H9 (cell line): ENCODE results near the gene CCDC30. TPM values are rescaled to one million over a fixed set of nuclear protein-coding genes. Genes with fewer than 3 reads are reported as not detected.

Experiments
- DNase-seq: peaks from one replicate; pipeline ENCODE4 v3.0.0-alpha.2; 2017
- H2AFZ ChIP-seq: one replicate; pipeline ENCODE4 v1.6.1; 2013; ENCODE audit warnings: mild to moderate bottlenecking, low read length, control low read depth, moderate library complexity
- H2AK5ac ChIP-seq: 2 replicates; pipeline ENCODE4 v1.6.1; 2013; ENCODE audit warnings: low read length, control low read depth, mixed read lengths; ENCODE audit not compliant: insufficient read length
- H2BK120ac ChIP-seq: one replicate; pipeline ENCODE4 v1.6.1; 2013; ENCODE audit warnings: low read depth, mild to moderate bottlenecking, low read length, control low read depth, inconsistent platforms; ENCODE audit not compliant: poor library complexity, severe bottlenecking
- H2BK12ac ChIP-seq: 2 replicates; pipeline ENCODE4 v1.6.1; 2013; ENCODE audit warnings: low read length, control low read depth, mixed read lengths, low read depth; ENCODE audit not compliant: insufficient read length
- H2BK15ac ChIP-seq: 2 replicates; pipeline ENCODE4 v1.6.1; 2013; ENCODE audit warnings: low read depth, low read length, control low read depth
- H2BK20ac ChIP-seq: one replicate; pipeline ENCODE4 v1.6.1; 2013; ENCODE audit warnings: low read depth, mild to moderate bottlenecking, low read length, control low read depth, inconsistent platforms; ENCODE audit not compliant: poor library complexity, severe bottlenecking
- H2BK5ac ChIP-seq: 2 replicates; pipeline ENCODE4 v1.6.1; 2013; ENCODE audit warnings: low read length, control low read depth, mixed read lengths; ENCODE audit not compliant: insufficient read length
- H3K14ac ChIP-seq: 2 replicates; pipeline ENCODE4 v1.6.1; 2013; ENCODE audit warnings: low read length, control low read depth; ENCODE audit not compliant: insufficient read depth
- H3K18ac ChIP-seq: 2 replicates; pipeline ENCODE4 v1.6.1; 2013; ENCODE audit warnings: low read depth, mild to moderate bottlenecking, mixed read lengths, low read length, control low read depth; ENCODE audit not compliant: insufficient read length
- H3K23ac ChIP-seq: 2 replicates; pipeline ENCODE4 v1.6.1; 2013; ENCODE audit warnings: low read length, control low read depth, mixed read lengths, low read depth; ENCODE audit not compliant: insufficient read length
- H3K23me2 ChIP-seq: 2 replicates; pipeline ENCODE4 v1.6.1; 2013; ENCODE audit warnings: low read depth, mild to moderate bottlenecking, mixed read lengths, low read length, control low read depth; ENCODE audit not compliant: insufficient read length, poor library complexity, severe bottlenecking
- H3K27ac ChIP-seq: 2 replicates; pipeline ENCODE4 v1.5.1; 2013; ENCODE audit warnings: low read length, control low read depth, mixed read lengths, low read depth; ENCODE audit not compliant: insufficient read length
- H3K27me3 ChIP-seq: 2 replicates; pipeline ENCODE4 v1.6.1; 2013; ENCODE audit warnings: low read length, control low read depth, inconsistent platforms; ENCODE audit not compliant: insufficient read depth
- H3K4ac ChIP-seq: 2 replicates; pipeline ENCODE4 v1.6.1; 2013; ENCODE audit warnings: low read depth, mild to moderate bottlenecking, control low read depth, inconsistent platforms, low read length, moderate library complexity
- H3K4me1 ChIP-seq: 2 replicates; pipeline ENCODE4 v1.6.1; 2013; ENCODE audit warnings: low read length, control low read depth, inconsistent platforms; ENCODE audit not compliant: insufficient read depth
- H3K4me2 ChIP-seq: 2 replicates; pipeline ENCODE4 v1.6.1; 2013; ENCODE audit warnings: low read length, control low read depth, mixed read lengths; ENCODE audit not compliant: insufficient read length, insufficient read depth
- H3K56ac ChIP-seq: 2 replicates; pipeline ENCODE4 v1.6.1; 2013; ENCODE audit warnings: low read depth, mild to moderate bottlenecking, mixed read lengths, low read length, control low read depth; ENCODE audit not compliant: insufficient read length
- H3K79me1 ChIP-seq: 2 replicates; pipeline ENCODE4 v1.6.1; 2013; ENCODE audit warnings: low read depth, mild to moderate bottlenecking, moderate library complexity, low read length, control low read depth, inconsistent platforms; ENCODE audit not compliant: insufficient read depth, poor library complexity, severe bottlenecking
- H3K79me2 ChIP-seq: 2 replicates; pipeline ENCODE4 v1.6.1; 2013; ENCODE audit warnings: low read length, control low read depth, inconsistent platforms; ENCODE audit not compliant: insufficient read depth
- H3K9ac ChIP-seq: 2 replicates; pipeline ENCODE4 v1.6.1; 2013; ENCODE audit warnings: low read length, control low read depth, mixed read lengths; ENCODE audit not compliant: insufficient read length; ENCODE audit errors: extremely low read depth
- H3K9me3 ChIP-seq: one replicate; pipeline ENCODE4 v1.6.1; 2013; ENCODE audit warnings: low read depth, low read length, inconsistent platforms; ENCODE audit not compliant: control insufficient read depth
- H3T11ph ChIP-seq: one replicate; pipeline ENCODE4 v1.6.1; 2013; ENCODE audit warnings: mild to moderate bottlenecking, low read length, control low read depth, inconsistent platforms
- H4K20me1 ChIP-seq: one replicate; pipeline ENCODE4 v1.6.1; 2013; ENCODE audit not compliant: control insufficient read depth, insufficient read length, insufficient read depth
- H4K5ac ChIP-seq: 2 replicates; pipeline ENCODE4 v1.6.1; 2013; ENCODE audit warnings: low read depth, mild to moderate bottlenecking, mixed read lengths, low read length, control low read depth; ENCODE audit not compliant: insufficient read length
- H4K8ac ChIP-seq: replicated peaks from 2 replicates; pipeline ENCODE4 v1.6.1; 2013; ENCODE audit warnings: low read length, control low read depth, mixed read lengths, low read depth; ENCODE audit not compliant: insufficient read length
- H4K91ac ChIP-seq: 2 replicates; pipeline ENCODE4 v1.6.1; 2013; ENCODE audit warnings: low read depth, mild to moderate bottlenecking, moderate library complexity, mixed read lengths, low read length, control low read depth; ENCODE audit not compliant: insufficient read length
- H3K27ac Mint-ChIP-seq, 3 experiments: 2 replicates in 2 of 3; 3 replicates in 1 of 3; pipeline ENCODE4 v1.8.0; 2020 to 2021; ENCODE audit warnings: mixed read lengths in 3 of 3, mild to moderate bottlenecking in 1 of 3, moderate library complexity in 1 of 3
- H3K27me3 Mint-ChIP-seq: 2 replicates; pipeline ENCODE4 v1.8.0; 2021; ENCODE audit warnings: low read depth, mild to moderate bottlenecking, moderate library complexity, mixed read lengths
- H3K36me3 Mint-ChIP-seq, 3 experiments: 2 replicates in 2 of 3; 3 replicates in 1 of 3; pipeline ENCODE4 v1.8.0; 2020 to 2021; ENCODE audit warnings: low read depth in 3 of 3, mixed read lengths in 3 of 3; ENCODE audit not compliant: insufficient read depth in 1 of 3
- H3K4me1 Mint-ChIP-seq, 2 experiments: 2 replicates each; pipeline ENCODE4 v1.8.0; 2020; ENCODE audit warnings: mixed read lengths in 2 of 2
- H3K4me3 Mint-ChIP-seq, 2 experiments: 2 replicates in 1 of 2; 3 replicates in 1 of 2; pipeline ENCODE4 v1.8.0; 2020 to 2021; ENCODE audit warnings: mild to moderate bottlenecking in 2 of 2, mixed read lengths in 2 of 2, moderate library complexity in 1 of 2
- H3K9me3 Mint-ChIP-seq, 2 experiments: 2 replicates in 1 of 2; 3 replicates in 1 of 2; pipeline ENCODE4 v1.8.0; 2020; ENCODE audit warnings: mild to moderate bottlenecking in 2 of 2, mixed read lengths in 2 of 2, moderate library complexity in 1 of 2
- WGBS: extraction: QIAGEN DNeasy Blood & Tissue Kit; methylation state at CpG from one replicate; pipeline ENCODE4 v1.1.7; 2013; ENCODE audit warnings: missing lambda C conversion rate, low lambda C conversion rate, mixed read lengths; ENCODE audit not compliant: insufficient read length; ENCODE audit errors: extremely low coverage; 5-methylcytosine and 5-hydroxymethylcytosine counted together
- total RNA-seq: library from RNA; stranded (reverse); gene quantifications from 2 replicates; pipeline ENCODE4 v1.2.1, GENCODE V29; 2021
- TF ChIP-seq, protein P1 (sequence below): fragments of 200-600 bp; sonication (generic); conservative IDR thresholded peaks from 3 replicates; pipeline ENCODE4 v1.8.0; 2021; ENCODE audit warnings: antibody characterized with exemption, mild to moderate bottlenecking

CCDC30 gene
- total RNA-seq, 1 experiment from 2014 or later: 1.8 TPM

DNA sequence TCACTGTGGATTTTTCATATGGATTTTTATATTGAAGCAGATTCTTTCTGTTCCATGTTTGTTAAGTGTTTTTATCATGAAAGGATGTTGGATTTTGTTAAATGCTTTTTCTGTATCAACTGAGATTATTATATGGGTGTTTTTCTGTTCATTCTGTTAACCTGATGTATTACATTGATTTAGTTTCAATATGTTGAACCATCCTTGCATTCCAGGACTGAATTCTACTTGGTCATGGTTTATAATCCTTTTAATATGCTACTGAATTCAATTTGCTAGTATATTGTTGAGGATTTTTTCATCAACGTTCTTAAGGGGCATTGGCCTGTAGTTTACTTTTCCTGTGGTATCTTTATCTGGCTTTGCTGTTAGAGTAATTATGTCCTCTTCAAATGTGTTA, 55.8 kb downstream of the CCDC30 start:
- Histone ChIP-seq H3K4me1 (no peaks in the 10 kb centered on the region), H3K9me3 (no peaks in the 10 kb centered on the region)
- no peak for DNase-seq

More for the DNA sequence above, 55.8 kb downstream of the CCDC30 start:
- H3K36me3 Mint-ChIP-seq: peaks cover 1 to 10% (median 8%) of the 10 kb centered on the region in 3 experiments
- Histone ChIP-seq H3K4ac (no peak overlapping the region), H2BK5ac (no peak overlapping the region), H3T11ph (no peak overlapping the region), H4K20me1 (no peaks in the 10 kb centered on the region), H2AK5ac (no peak overlapping the region), H3K79me1 (no peaks in the 10 kb centered on the region), H3K14ac (no peak overlapping the region), H3K27ac (no peak overlapping the region), H3K23me2 (no peaks in the 10 kb centered on the region), H3K79me2 (no peaks in the 10 kb centered on the region), H3K27me3 (no peaks in the 10 kb centered on the region), H2BK15ac (no peak overlapping the region), H2BK20ac (no peak overlapping the region), H3K4me2 (no peak overlapping the region), H4K5ac (no peak overlapping the region), H3K9ac (no peak overlapping the region), H2BK120ac (no peak overlapping the region), H3K18ac (no peak overlapping the region), H4K8ac (no peak overlapping the region), H4K91ac (no peak overlapping the region), H3K56ac (no peak overlapping the region), H3K23ac (no peak overlapping the region), H2AFZ (no peak overlapping the region), H2BK12ac (no peak overlapping the region)
- no CpG with 5 or more reads among the region's 1 CpG for WGBS
- no peaks in the 10 kb centered on the region; the same call in 1 of the 2 replicates for H3K27me3 Mint-ChIP-seq
- H3K4me1 Mint-ChIP-seq: peaks cover 1 to 3% of the 10 kb centered on the region in 2 experiments; a peak in 3 of 4 replicates
- H3K4me3 Mint-ChIP-seq: no peak overlapping the region
- H3K27ac Mint-ChIP-seq: no peak overlapping the region
- TF ChIP-seq, protein P1, sequence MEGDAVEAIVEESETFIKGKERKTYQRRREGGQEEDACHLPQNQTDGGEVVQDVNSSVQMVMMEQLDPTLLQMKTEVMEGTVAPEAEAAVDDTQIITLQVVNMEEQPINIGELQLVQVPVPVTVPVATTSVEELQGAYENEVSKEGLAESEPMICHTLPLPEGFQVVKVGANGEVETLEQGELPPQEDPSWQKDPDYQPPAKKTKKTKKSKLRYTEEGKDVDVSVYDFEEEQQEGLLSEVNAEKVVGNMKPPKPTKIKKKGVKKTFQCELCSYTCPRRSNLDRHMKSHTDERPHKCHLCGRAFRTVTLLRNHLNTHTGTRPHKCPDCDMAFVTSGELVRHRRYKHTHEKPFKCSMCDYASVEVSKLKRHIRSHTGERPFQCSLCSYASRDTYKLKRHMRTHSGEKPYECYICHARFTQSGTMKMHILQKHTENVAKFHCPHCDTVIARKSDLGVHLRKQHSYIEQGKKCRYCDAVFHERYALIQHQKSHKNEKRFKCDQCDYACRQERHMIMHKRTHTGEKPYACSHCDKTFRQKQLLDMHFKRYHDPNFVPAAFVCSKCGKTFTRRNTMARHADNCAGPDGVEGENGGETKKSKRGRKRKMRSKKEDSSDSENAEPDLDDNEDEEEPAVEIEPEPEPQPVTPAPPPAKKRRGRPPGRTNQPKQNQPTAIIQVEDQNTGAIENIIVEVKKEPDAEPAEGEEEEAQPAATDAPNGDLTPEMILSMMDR: no peak
- peaks cover 24 to 43% of the 10 kb centered on the region in 2 experiments for H3K9me3 Mint-ChIP-seq
